ENCODE data around the gene GLDN.

GLDN gene

GRCh38 chr15:51314391-51315337, 26.8 kb upstream of the GLDN start:
- Mint-ChIP-seq H3K9me3 (no peaks in the 10 kb centered on the region), H3K27ac (ENCODE audit: low read depth) (no peak overlapping the region), H3K4me3 (no peak overlapping the region), H3K4me1 (no peaks in the 10 kb centered on the region), H3K36me3 (ENCODE audit: insufficient read depth) (no peaks in the 10 kb centered on the region), H3K27me3 (peaks cover 16% of the 10 kb centered on the region)
- no peak for ATAC-seq (replicated peaks; ENCODE audit: extremely low read depth, poor library complexity, severe bottlenecking)
- no peak for DNase-seq (ENCODE audit: low spot score in 2 of 2)

DNA sequence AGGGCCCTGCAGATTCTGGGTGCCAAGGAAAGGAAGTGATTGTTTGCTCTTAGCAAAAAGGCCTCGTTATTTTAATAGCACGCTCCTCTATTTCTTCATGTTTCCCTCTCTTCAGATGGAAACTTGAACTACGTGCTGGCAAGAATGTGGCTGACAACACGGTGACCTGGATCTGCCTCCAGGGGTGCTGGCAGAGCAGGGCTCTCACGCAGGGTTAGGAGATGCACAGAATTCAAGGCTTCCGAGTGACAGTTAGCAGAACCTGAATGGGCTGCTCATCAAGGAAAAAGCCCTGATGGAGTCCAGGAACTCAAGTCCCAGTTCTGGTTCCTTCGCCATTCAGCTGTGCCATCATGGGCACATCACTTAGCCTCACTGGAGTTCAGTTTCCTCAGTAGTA, 25.7 kb upstream of the GLDN start:
- no peak for DNase-seq (ENCODE audit: low spot score in 2 of 2)
- Mint-ChIP-seq H3K27ac (ENCODE audit: low read depth) (no peak overlapping the region), H3K9me3 (no peaks in the 10 kb centered on the region), H3K27me3 (peaks cover 16% of the 10 kb centered on the region), H3K4me3 (no peak overlapping the region), H3K36me3 (ENCODE audit: insufficient read depth) (no peaks in the 10 kb centered on the region), H3K4me1 (no peaks in the 10 kb centered on the region)
- no peak for ATAC-seq (replicated peaks; ENCODE audit: extremely low read depth, poor library complexity, severe bottlenecking)

DNA sequence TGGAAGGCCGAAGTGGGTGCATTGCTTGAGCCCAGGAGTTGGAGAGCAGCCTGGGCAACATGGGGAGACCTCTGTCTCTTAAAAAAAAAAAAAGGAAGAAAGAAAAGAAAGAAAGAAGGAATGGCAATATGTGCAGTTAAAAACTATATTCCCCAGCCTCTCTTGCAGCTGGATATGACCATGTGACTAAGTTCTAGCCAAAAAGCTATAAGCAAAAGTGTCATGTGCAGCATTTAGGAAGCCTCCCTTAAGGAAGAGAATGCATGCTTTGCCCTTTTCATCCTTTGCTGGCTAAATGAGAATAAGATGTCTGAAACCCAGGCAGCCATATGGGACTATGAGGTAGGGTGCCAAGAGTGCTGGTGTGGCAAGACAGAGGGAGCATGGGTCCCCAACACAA, 24.8 kb upstream of the GLDN start:
- DNase-seq (ENCODE audit: low spot score in 2 of 2): no peak
- H3K9me3 Mint-ChIP-seq: no peaks in the 10 kb centered on the region
- ATAC-seq (replicated peaks; ENCODE audit: extremely low read depth, poor library complexity, severe bottlenecking): no peak
- H3K27me3 Mint-ChIP-seq: peaks cover 16% of the 10 kb centered on the region
- no peaks in the 10 kb centered on the region for H3K4me1 Mint-ChIP-seq
- H3K27ac Mint-ChIP-seq (ENCODE audit: low read depth): no peak overlapping the region
- H3K4me3 Mint-ChIP-seq: no peak overlapping the region
- no peaks in the 10 kb centered on the region for H3K36me3 Mint-ChIP-seq (ENCODE audit: insufficient read depth)

- no peak overlapping the region for H3K4me3 Mint-ChIP-seq
- no peak overlapping the region for H3K27ac Mint-ChIP-seq (ENCODE audit: low read depth)
- H3K27me3 Mint-ChIP-seq: peaks cover 8% of the 10 kb centered on the region
- DNase-seq (ENCODE audit: low spot score in 2 of 2): no peak
- no peaks in the 10 kb centered on the region for H3K36me3 Mint-ChIP-seq (ENCODE audit: insufficient read depth)
- no peaks in the 10 kb centered on the region for H3K4me1 Mint-ChIP-seq
- no peaks in the 10 kb centered on the region for H3K9me3 Mint-ChIP-seq
- no peak for ATAC-seq (replicated peaks; ENCODE audit: extremely low read depth, poor library complexity, severe bottlenecking)
These were observed 22.9 kb upstream of the GLDN start for GRCh38 chr15:51318382-51319150.

GRCh38 chr15:51319539-51319938, 21.9 kb upstream of the GLDN start:
- no peaks in the 10 kb centered on the region for H3K36me3 Mint-ChIP-seq (ENCODE audit: insufficient read depth)
- no peak overlapping the region for H3K4me3 Mint-ChIP-seq
- no peak for ATAC-seq (replicated peaks; ENCODE audit: extremely low read depth, poor library complexity, severe bottlenecking)
- H3K4me1 Mint-ChIP-seq: no peaks in the 10 kb centered on the region
- no peaks in the 10 kb centered on the region for H3K9me3 Mint-ChIP-seq
- DNase-seq (ENCODE audit: low spot score in 2 of 2): no peak
- H3K27me3 Mint-ChIP-seq: peaks cover 8% of the 10 kb centered on the region
- H3K27ac Mint-ChIP-seq (ENCODE audit: low read depth): no peak overlapping the region

DNA sequence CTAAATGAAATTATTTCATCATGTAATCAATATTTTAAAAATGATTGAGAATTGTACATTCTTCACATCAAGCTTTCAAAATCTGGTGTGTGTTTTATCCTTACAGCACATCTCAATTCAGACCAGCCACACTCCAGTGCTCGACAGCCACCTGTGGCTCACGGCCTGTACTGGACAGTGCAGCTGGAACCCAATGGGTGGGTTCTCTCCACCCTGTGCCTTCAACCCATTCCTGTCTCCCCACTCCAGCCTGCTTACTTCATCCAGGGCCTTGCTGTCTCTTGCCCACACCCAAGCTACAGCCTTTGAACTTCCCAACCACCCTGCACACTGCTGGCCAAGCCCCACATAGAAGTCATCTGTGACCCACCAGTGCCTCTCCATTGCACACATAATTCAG, 20.6 kb upstream of the GLDN start:
- Mint-ChIP-seq H3K9me3 (no peaks in the 10 kb centered on the region), H3K27ac (ENCODE audit: low read depth) (no peak overlapping the region), H3K4me3 (no peak overlapping the region), H3K36me3 (ENCODE audit: insufficient read depth) (no peaks in the 10 kb centered on the region), H3K4me1 (no peaks in the 10 kb centered on the region), H3K27me3 (peaks cover 8% of the 10 kb centered on the region)
- no peak for ATAC-seq (replicated peaks; ENCODE audit: extremely low read depth, poor library complexity, severe bottlenecking)
- no peak for DNase-seq (ENCODE audit: low spot score in 2 of 2)

DNA sequence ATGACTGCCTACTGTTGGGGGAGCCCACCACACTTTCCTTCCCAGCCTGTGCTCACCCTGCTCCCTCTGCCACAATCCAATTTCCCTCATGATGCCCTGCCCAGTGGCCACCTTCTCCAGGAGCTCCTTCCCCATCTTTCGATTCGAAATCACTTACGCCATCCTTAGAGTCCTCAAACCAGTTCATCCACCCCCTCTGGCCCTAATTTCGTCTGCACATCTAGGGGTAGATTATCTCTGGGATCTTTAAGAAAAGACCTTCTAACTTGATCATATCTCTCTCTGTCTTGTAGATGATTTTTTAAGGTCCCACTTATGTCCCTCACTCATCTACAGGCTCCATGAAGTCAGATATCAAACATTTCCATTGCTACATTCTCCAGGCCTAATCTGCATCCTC, 20.1 kb upstream of the GLDN start:
- H3K9me3 Mint-ChIP-seq: no peaks in the 10 kb centered on the region
- H3K4me3 Mint-ChIP-seq: no peak overlapping the region
- H3K4me1 Mint-ChIP-seq: no peaks in the 10 kb centered on the region
- no peak for ATAC-seq (replicated peaks; ENCODE audit: extremely low read depth, poor library complexity, severe bottlenecking)
- no peak overlapping the region for H3K27ac Mint-ChIP-seq (ENCODE audit: low read depth)
- peaks cover 8% of the 10 kb centered on the region for H3K27me3 Mint-ChIP-seq
- no peak for DNase-seq (ENCODE audit: low spot score in 2 of 2)
- H3K36me3 Mint-ChIP-seq (ENCODE audit: insufficient read depth): no peaks in the 10 kb centered on the region

GRCh38 chr15:51322621-51323296, 18.7 kb upstream of the GLDN start:
- DNase-seq (ENCODE audit: low spot score in 2 of 2): no peak
- Mint-ChIP-seq H3K27ac (ENCODE audit: low read depth) (no peak overlapping the region), H3K4me3 (no peak overlapping the region), H3K9me3 (no peaks in the 10 kb centered on the region), H3K36me3 (ENCODE audit: insufficient read depth) (no peaks in the 10 kb centered on the region), H3K27me3 (peaks cover 8% of the 10 kb centered on the region), H3K4me1 (no peaks in the 10 kb centered on the region)
- no peak for ATAC-seq (replicated peaks; ENCODE audit: extremely low read depth, poor library complexity, severe bottlenecking)

- peaks cover 8% of the 10 kb centered on the region for H3K27me3 Mint-ChIP-seq
- no peak overlapping the region for H3K4me3 Mint-ChIP-seq
- H3K27ac Mint-ChIP-seq (ENCODE audit: low read depth): no peak overlapping the region
- ATAC-seq (replicated peaks; ENCODE audit: extremely low read depth, poor library complexity, severe bottlenecking): no peak
- H3K9me3 Mint-ChIP-seq: no peaks in the 10 kb centered on the region
- no peaks in the 10 kb centered on the region for H3K4me1 Mint-ChIP-seq
- no peak for DNase-seq (ENCODE audit: low spot score in 2 of 2)
- H3K36me3 Mint-ChIP-seq (ENCODE audit: insufficient read depth): no peaks in the 10 kb centered on the region
These were observed 17.7 kb upstream of the GLDN start for GRCh38 chr15:51323749-51324148.

GRCh38 chr15:51325167-51325566, 16.3 kb upstream of the GLDN start:
- Mint-ChIP-seq H3K4me3 (no peak overlapping the region), H3K9me3 (no peaks in the 10 kb centered on the region), H3K27ac (ENCODE audit: low read depth) (no peak overlapping the region), H3K36me3 (ENCODE audit: insufficient read depth) (no peaks in the 10 kb centered on the region), H3K27me3 (no peaks in the 10 kb centered on the region), H3K4me1 (no peaks in the 10 kb centered on the region)
- DNase-seq (ENCODE audit: low spot score in 2 of 2): no peak
- no peak for ATAC-seq (replicated peaks; ENCODE audit: extremely low read depth, poor library complexity, severe bottlenecking)

GRCh38 chr15:51327081-51327480, 14.4 kb upstream of the GLDN start:
- no peak for ATAC-seq (replicated peaks; ENCODE audit: extremely low read depth, poor library complexity, severe bottlenecking)
- Mint-ChIP-seq H3K27me3 (no peaks in the 10 kb centered on the region), H3K27ac (ENCODE audit: low read depth) (no peak overlapping the region), H3K4me1 (no peaks in the 10 kb centered on the region), H3K36me3 (ENCODE audit: insufficient read depth) (no peaks in the 10 kb centered on the region), H3K9me3 (no peaks in the 10 kb centered on the region), H3K4me3 (no peak overlapping the region)
- no peak for DNase-seq (ENCODE audit: low spot score in 2 of 2)

- no peak for DNase-seq (ENCODE audit: low spot score in 2 of 2)
- Mint-ChIP-seq H3K36me3 (ENCODE audit: insufficient read depth) (no peaks in the 10 kb centered on the region), H3K4me3 (no peak overlapping the region), H3K4me1 (no peaks in the 10 kb centered on the region), H3K27me3 (no peaks in the 10 kb centered on the region), H3K27ac (ENCODE audit: low read depth) (no peak overlapping the region), H3K9me3 (no peaks in the 10 kb centered on the region)
- ATAC-seq (replicated peaks; ENCODE audit: extremely low read depth, poor library complexity, severe bottlenecking): no peak
These were observed 12.5 kb upstream of the GLDN start for GRCh38 chr15:51328926-51329325.

All from central memory CD8-positive, alpha-beta T cell (primary cell).